Hindlimb muscle (tissue), 1 donor: ENCODE data around the gene MCUB. TPM values are rescaled to one million over a fixed set of nuclear protein-coding genes. Genes with fewer than 3 reads are reported as not detected.
"Not testable (repeated sequence)": the region's sequence is repeated elsewhere in the genome, so short reads cannot be mapped to it uniquely, and the experiment has no call there.

Experiments used
- DNase-seq: peaks from one replicate; pipeline ENCODE4 v3.0.0-alpha.2; 2013
- polyA plus RNA-seq: library from polyadenylated mRNA; unstranded; fragments of 120-200 nt; gene quantifications from one replicate; pipeline ENCODE4 v1.2.1, GENCODE V29; 2013; ENCODE audit not compliant: insufficient read length

The MCUB gene
- polyA plus RNA-seq, 1 donor = 12.6 TPM

- DNase-seq = not testable (repeated sequence)
Observed at GRCh38 chr4:109579997-109580396, 20.0 kb downstream of the MCUB start.

- no peak for DNase-seq
Observed at GRCh38 chr4:109588176-109588575, 28.1 kb downstream of the MCUB start.

GRCh38 chr4:109589119-109589518, 29.1 kb downstream of the MCUB start:
- DNase-seq = no peak

- DNase-seq = no peak
Observed at GRCh38 chr4:109589605-109590004, 29.6 kb downstream of the MCUB start.

GRCh38 chr4:109590905-109591304, 30.9 kb downstream of the MCUB start:
- no peak for DNase-seq

- no peak for DNase-seq
Observed at GRCh38 chr4:109592367-109592766, 32.3 kb downstream of the MCUB start.

GRCh38 chr4:109595123-109595522, 35.1 kb downstream of the MCUB start:
- not testable (repeated sequence) for DNase-seq

- not testable (repeated sequence) for DNase-seq
Observed at GRCh38 chr4:109596420-109597085, 36.5 kb downstream of the MCUB start.

GRCh38 chr4:109599046-109599652, 39.1 kb downstream of the MCUB start:
- DNase-seq = no peak

GRCh38 chr4:109600431-109600830, 40.4 kb downstream of the MCUB start:
- DNase-seq = no peak

- DNase-seq = no peak
Observed at GRCh38 chr4:109601336-109601735, 41.3 kb downstream of the MCUB start.

GRCh38 chr4:109607976-109608375, 47.9 kb downstream of the MCUB start:
- DNase-seq = no peak

- no peak for DNase-seq
Observed at GRCh38 chr4:109608879-109609278, 48.8 kb downstream of the MCUB start.

GRCh38 chr4:109609431-109609830, 49.4 kb downstream of the MCUB start:
- DNase-seq = no peak

- DNase-seq = no peak
Observed at GRCh38 chr4:109610489-109610888, 50.4 kb downstream of the MCUB start.

GRCh38 chr4:109611045-109611646, 51.1 kb downstream of the MCUB start:
- no peak for DNase-seq

GRCh38 chr4:109614015-109614414, 54.0 kb downstream of the MCUB start:
- no peak for DNase-seq

- no peak for DNase-seq
Observed at GRCh38 chr4:109614466-109614865, 54.4 kb downstream of the MCUB start.

GRCh38 chr4:109615742-109616141, 55.7 kb downstream of the MCUB start:
- no peak for DNase-seq

GRCh38 chr4:109616243-109616642, 56.2 kb downstream of the MCUB start:
- DNase-seq = no peak

GRCh38 chr4:109622626-109623025, 62.6 kb downstream of the MCUB start:
- no peak for DNase-seq

GRCh38 chr4:109624536-109624935, 64.5 kb downstream of the MCUB start:
- no peak for DNase-seq

GRCh38 chr4:109627361-109627760, 67.3 kb downstream of the MCUB start:
- no peak for DNase-seq

- DNase-seq = no peak
Observed at GRCh38 chr4:109629775-109630174, 69.7 kb downstream of the MCUB start.
